NCI-H2029 (cell line): ENCODE measurements around the gene PKNOX1.
"Not testable (repeated sequence)": the region's sequence is repeated elsewhere in the genome, so short reads cannot be mapped to it uniquely, and the experiment has no call there.

Source experiments
- DNase-seq: peaks from one replicate; lab custom pipeline; 2025; lab: John Stamatoyannopoulos, UW

The PKNOX1 gene

GRCh38 chr21:43053112-43053511, 78.8 kb downstream of the PKNOX1 start:
- not testable (repeated sequence) for DNase-seq

- not testable (repeated sequence) for DNase-seq
These were observed 88.7 kb downstream of the PKNOX1 start for GRCh38 chr21:43062955-43063664.

- not testable (repeated sequence) for DNase-seq
These were observed 90.0 kb downstream of the PKNOX1 start for GRCh38 chr21:43064265-43064917.

DNA sequence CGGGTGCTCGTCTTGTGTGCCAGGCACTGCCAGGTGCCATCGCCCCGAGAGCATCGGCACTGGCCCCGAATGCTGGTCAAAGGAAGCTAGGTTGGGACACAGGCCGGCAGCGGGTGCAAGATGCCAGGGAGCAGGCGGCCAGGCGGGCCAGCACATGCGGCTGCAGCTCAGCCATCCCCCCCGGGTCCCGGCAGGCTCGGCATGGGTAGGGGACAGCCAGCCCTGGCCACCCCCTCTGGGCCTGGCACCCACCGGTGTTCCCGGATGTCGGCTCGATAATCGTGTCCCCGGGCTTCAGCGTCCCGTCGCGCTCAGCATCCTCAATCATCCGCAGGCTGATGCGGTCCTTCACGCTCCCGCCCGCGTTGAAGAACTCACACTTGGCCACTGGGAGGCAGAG, 91.6 kb downstream of the PKNOX1 start:
- not testable (repeated sequence) for DNase-seq

DNA sequence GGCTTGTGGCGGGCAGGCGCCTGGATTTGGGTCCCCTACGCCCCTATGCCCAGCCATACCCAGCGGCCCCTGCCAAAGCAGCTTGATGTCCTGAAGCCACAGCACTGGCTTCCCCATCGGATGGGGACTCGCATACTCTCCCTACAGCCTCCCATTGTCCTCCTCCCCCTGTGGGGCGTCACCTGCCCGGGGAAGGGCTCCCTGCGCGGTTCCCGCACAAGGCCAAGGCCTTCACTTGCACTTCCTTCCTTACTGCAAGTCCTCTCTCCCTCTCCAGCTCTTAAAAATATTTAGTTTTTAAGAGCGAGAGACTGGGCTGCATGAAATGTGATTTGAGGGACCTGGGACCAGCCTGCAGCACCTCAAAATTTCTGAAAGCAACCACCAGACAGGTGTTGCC, 92.3 kb downstream of the PKNOX1 start:
- DNase-seq, result not testable (repeated sequence)

DNA sequence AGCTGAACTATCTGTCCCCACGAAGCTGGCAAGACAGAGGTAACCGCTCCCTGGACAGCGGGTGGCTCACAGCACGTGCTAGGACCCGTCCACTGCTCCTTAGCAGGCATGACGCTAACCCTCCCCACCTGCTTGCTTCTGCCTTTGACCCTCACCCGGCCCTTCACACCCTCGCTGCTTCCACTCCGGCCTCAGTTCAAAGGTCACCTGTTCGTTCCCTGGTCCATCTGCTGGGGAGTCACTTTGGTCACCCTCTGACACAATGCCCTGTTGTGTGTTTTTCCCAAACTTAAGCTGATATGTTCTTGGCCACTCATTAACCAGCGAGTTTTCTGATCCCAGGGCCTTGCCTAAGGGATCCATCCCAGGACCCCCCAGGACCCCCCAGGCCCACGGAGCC, 93.7 kb downstream of the PKNOX1 start:
- DNase-seq, result not testable (repeated sequence)

DNA sequence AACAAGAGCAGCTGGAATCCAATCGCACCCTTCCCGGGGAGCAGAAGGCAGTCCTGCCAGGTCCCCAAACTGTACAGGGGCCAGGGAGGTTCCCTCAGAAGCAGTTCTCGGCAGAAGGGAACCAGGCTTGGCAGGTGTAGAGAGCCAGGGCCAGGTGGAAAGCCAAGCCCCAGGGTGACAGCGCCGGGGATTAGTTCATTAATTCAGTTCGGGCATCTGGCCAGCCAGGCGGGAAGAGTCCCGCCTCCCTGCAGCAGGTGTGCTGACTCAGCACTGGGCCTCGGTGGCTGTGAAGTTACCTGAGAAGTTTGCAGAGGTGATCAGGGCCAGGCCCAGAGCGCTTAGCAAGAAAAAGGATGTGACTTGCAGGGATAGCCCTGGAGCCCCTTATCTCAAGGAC, 95.3 kb downstream of the PKNOX1 start:
- not testable (repeated sequence) for DNase-seq

GRCh38 chr21:43072742-43073141, 98.4 kb downstream of the PKNOX1 start:
- not testable (repeated sequence) for DNase-seq

GRCh38 chr21:43074401-43075169, 100.2 kb downstream of the PKNOX1 start:
- DNase-seq, result not testable (repeated sequence)

DNA sequence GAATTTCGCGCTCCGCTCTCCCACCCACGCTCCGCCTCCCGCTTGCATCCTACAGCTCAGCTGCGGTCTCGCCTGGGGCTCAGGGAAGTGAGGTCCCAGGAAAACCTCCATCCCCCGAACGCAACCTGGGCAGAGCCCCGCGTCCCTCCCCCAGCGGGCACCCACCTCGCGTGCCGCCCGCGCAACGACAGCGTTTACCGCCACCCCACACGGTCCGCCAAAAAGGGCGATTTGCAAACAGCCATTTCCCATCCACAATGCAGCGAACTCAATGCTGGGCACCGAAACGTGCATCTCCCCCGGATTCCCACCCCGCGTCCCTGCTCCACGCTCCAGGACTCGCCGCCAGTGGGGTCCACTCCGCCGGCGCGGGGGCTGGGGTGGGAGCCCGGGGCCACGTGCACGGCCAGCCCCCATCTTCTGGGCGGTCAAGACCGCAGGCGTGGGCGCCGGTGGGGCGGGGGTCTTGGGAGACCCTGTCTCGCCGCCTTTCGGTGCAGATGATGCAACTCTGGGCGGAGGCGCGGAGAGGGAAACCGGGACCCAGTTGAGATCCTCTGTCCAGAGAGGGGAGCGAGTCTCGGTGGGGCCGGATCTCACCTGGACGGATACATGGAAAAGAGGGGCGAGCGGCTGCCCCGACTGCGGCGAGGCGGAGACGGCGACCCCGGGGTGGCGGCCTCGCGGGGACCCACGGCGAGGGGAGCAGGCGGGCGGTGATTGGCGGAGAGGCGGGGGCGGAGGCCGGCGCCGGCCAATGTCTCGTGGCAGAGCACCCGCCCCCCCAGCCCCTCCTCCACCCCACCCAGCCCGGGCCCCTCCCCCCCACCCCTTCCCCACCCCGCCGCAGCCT, 101.0 kb downstream of the PKNOX1 start, which contains the start of gene CBS:
Gene CBS (minus strand): TSS at position 666 of the 853 bp plus-strand sequence. CDS start 3,642 bp downstream, outside the sequence.
- not testable (repeated sequence) for DNase-seq

DNA sequence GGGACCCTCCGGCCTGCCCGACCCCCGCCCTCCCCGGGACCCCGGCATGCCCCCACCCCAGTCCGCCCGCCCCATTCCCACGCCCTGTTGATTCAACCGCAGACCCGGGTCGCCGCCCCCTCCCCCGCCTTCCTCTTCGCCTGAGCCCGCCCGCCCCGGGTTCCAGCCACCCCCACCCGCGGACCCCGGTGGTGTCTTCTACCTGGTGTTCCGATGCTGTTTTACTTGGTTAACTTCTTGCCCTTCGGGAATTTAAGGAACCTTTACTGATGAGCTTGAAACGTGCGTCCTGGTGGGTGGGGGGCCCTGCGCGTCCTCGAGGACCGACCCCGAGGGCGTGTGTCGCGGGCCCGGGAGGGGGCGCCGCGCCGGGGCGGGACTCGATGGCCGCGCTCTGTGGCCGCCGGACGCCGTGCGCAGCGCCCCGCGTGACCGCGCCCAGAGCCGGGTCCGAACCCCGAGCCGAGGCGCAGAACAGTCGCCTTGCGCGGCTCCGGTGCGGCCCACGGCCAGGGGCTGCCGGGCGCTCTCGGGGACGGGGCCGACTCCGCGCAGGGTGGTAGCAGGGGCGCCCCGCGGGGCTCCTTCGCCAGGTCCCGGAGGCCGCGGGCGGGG, 101.8 kb downstream of the PKNOX1 start:
- DNase-seq, result not testable (repeated sequence)

DNA sequence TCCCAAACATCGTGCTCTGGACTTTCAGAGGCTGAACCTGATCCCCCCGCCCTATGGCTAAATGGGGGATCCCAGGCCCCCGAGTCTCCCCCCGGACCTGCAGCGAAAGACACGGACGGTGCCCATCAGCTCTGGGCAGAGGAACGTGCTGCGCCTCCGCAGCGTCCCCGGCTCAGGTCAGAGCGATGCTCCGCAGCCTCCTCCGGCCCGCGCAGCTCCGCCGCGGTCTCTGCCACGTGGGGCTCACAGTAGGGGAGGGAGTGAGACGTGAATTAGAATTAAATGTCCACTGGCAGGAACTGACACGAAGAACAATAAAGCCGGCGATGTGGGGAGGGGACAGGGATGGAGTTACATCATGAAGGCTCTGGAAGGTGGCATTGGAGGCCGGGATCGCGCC, 102.3 kb downstream of the PKNOX1 start:
- DNase-seq, result not testable (repeated sequence)

GRCh38 chr21:43082587-43083300, 108.4 kb downstream of the PKNOX1 start:
- not testable (repeated sequence) for DNase-seq
